GM19397 (cell line): ENCODE measurements around the gene SCLY.

ENCODE experiments used
- ATAC-seq: cut with Tn5 transposase; IDR thresholded peaks from one replicate; pipeline ENCODE4 v1.9.1; 2021; ENCODE audit warnings: mild to moderate bottlenecking, moderate library complexity; ENCODE audit not compliant: unreplicated experiment

The SCLY gene

DNA sequence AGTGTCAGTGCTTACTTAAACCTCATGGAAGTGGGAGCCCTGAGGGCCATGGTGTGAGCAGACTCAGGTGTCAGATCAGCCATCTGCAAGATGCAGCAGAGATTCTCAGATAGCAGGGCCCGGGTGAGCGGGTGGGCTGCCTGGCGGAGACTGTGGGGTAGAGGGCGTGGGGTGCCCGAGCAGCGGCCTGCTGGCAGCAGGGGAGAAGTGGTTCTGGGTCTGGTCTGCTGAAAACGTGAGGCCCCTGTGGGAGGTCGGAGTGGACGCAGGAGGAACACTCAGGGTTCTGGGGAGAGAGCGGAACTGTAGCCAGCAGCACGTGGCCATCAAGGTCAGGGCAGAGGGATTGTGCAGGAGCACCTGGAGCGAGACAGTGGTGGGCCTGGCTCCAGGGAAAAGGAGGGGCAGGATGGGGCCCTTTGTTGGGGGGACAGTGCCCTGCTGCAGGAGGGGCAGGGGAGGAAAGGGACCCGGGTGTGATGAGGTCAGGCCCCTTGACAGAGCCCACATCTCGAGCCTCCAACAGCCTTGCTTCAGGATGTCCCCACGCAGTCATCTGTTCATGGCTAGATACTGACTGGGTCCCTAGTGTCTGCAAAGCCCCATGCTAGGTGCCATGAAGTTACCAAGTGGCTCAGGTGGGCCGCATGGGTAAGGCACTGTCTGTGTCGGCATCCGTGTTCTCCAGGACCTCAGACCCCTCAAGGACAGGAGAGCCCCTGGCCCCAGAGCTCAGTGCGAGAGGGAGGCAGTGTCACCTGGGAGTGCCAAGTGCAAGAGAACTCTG lies 36.6 kb downstream of the SCLY start:
- no peak for ATAC-seq

DNA sequence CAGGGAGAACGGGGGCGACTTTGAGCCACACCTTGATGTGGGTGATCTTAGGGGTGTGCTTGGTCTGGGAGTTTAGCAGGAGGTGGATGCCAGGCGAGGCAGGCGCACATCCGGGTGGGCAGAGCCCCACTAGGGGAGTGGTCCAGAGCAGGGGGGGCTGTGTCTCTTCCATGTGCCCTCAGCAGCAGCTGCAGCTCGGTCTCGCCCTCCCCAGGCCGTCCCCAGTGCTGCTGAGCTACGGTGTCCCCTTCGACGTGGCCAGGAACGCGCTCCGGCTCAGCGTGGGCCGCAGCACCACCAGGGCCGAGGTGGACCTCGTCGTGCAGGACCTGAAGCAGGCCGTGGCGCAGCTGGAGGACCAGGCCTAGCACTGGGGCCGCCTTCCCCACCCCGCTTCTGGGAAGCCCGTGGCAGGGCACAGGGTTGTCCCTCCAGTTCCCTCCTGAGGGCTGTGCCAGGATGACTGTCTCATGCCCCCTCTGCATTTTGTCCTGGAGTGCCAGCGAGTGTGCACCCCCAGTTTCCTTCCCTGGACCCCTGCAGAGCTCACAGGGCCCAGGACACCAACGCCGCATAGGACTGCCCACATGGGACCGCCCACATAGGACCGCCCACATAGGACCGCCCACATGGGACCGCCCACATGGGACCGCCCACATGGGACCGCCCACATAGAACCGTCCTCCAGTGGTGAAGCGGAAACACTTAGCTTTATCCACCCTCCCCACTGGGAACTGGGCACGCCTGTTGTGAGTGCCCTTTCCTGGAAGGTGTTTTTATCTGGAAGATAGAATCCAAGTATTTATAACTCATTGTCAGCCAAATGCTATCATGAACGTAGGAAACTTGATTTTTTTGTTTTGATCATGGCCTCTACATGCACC lies 37.4 kb downstream of the SCLY start:
- no peak for ATAC-seq

DNA sequence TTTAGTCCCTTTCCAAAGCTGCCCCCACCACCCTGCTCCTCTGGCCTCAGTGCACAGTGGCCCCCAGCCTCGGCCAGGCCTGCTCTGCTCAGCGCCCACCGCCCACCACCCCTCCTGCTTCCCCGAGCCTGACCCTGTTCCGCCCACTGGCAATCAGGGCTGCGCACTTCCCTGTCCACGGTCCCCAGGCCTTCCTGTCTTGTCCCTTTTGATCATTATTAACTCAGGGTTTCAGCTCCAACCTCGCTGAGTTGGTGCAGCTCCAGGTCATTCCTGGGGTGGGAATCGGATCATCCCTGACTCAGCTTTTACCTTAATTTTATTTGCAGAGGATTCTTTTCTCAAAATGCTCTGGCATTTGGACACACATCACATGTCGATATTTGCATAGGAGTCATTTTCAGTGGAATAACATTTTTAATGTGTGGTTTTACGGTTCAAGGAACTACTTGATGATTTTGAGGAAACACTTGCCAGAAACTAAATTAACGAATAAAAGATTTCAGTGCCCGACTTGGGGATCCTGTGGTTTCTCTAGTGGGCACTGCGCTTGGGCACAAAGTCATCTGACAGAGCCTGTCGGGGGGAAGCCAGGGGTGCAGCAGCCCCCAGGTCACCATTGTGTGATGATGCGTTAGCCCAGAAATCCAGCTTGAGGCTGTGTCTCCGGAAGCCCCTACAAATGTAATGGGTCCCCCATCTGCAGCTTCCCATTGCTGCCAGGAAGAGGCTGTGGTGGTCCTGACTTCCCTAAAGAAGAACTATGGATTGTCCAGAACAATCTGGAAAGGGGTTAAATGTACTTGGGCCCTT lies 38.3 kb downstream of the SCLY start:
- no peak for ATAC-seq

DNA sequence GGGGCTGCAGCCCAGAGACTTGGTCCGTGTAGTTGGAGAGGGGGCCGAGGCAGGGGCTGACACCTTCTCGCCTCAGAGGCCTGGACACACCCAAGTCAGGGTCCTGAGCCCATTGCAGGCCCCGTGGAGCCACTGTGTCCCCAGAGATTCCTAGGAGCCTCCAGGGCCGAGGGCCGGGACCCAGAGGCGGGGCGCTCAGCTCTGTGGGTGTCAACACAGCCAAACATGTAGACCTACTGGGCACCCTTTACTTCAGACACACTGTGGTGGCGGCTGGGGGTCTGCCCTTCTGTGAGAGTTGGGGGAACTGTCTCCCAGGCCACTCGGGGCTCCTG lies 38.9 kb downstream of the SCLY start:
- ATAC-seq = no peak

DNA sequence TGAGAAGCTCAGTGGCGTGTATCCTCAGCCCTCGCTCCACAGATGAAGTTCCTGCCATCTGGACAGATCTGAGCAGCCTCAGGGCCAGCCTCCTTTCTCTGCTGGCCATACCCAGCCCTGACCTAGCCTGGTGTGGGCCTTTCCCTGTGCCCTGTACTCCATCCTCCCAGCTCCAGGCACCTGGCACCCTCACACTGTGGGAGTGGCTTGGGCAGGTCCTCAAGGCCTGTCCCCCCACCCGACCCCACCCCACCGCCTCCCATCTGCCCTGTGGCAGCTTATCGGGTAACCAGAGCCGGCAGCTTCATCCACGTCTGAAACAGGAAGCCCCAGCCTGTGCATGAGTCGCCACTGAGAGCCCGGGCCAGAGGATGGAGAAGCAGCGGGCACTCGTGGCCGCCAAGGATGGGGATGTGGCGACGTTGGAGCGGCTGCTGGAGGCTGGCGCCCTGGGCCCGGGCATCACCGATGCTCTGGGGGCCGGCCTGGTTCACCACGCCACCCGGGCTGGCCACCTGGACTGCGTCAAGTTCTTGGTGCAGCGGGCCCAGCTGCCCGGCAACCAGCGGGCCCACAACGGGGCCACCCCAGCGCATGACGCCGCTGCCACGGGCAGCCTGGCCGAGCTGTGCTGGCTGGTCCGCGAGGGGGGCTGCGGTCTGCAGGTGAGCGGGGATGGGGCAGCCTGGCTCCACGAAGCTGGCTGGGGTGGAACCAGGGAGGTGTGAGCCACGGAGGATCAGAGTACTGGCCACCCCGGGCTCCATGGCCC lies 39.4 kb downstream of the SCLY start, which contains the start of gene ESPNL:
Gene ESPNL, plus strand, starts transcription at position 292 of the 772 bp plus-strand sequence. Its CDS starts 80 bp downstream, at position 372.
- ATAC-seq = no peak

DNA sequence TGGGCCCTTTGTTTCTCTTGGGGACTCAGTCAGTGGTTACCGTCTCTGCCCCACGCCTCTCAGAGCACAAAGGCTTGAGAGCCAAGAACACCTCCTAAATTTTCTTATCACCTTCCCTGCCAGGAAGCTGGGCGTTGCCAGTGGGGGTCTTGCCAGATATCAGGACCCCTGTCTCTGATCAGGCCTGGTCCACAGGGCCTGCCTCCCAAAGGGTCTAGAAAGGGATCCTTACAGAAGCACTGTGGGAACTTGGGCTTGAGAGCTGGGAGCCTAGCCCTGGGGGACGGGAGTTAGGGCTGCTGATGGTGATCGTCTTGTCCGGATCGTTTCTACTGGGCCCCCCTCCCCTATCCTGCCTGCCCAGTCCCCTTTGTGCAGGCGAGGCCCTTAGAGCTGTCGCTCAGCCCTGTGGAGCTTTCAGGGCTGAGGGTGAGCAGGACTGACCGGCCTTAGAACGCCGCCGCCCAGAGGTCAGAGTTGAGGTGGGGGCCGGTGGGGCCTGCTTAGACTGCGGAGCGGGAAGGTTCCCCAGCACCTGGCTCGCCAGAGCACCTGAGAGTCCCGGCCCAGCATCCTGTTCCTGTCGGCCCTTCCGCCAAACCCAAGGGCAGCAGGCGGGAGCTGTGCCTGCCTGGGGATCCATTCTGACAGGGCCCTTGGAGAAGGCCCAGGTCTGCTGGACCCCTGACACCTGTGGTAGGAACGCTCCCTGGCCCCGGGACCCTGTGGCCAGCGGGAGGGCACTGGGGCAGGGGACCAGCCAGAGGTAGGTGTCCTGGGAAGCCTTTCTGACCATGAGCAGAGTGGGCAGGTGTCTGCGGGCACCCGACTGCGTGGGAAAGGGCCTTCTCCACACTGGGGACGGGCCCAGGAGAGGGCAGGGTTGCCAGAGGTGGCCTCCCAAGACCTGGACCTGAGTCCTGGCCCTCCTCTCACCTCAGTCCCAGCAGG lies 40.3 kb downstream of the SCLY start:
- ATAC-seq = no peak

DNA sequence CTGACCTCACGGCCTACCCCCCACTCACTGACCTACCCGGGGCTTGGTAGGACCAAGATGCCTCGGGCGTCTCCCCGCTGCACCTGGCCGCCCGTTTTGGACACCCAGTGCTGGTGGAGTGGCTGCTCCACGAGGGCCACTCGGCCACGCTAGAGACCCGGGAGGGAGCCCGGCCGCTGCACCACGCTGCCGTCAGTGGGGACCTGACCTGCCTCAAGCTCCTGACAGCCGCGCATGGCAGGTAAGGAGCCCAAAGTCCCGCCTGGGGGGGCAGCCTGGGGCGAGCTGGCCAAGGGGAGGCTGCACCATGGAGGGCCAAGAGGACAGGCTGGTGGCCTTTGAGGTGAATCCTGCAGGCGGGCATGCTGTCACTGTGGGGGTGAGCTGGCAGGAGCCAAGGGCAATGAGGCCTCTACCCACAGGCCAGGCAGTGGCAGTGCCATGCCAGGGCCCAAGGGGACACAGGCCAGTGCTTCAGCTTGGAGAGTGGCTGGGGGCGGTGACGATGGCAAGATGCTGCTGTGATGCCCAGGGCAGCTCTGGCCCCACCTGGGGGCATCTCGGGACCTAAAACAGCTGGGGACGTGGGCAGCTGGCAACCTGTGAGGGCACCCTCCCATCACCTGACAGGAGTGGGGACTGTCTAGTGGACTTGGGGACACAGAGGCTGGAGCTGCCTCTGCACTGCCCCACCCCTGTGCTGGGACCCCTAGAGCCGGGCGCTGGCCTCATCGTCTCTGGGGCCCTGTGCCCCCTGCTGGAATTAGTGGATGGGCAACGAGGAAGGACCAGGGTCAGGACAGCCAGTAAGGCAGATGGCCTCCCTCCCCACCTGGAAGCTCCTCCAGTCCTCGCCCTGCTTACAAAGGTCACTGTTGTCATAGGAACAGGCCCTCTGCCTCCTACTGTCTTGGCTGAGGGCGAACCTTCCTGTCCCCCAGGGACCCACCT lies 41.4 kb downstream of the SCLY start:
- ATAC-seq = no peak

DNA sequence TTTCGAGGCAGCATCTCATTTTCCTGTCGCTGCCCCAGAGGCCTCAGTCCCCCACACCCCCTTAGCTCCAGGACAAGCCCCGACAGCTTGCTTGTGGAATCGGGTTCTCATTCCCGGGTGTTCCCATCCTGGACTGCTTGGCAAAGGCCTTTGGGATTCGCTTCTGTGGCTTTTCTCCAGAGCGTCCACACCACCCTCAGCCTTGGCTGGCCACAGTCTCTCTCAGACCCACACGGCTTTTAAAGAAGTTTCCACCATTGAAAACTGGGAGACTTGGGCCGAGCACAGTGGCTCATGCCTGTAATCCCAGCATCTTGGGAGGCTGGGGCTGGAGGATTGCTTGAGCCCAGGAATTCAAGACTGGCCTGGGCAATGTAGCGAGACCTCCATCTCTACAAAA lies 42.1 kb downstream of the SCLY start:
- no peak for ATAC-seq

DNA sequence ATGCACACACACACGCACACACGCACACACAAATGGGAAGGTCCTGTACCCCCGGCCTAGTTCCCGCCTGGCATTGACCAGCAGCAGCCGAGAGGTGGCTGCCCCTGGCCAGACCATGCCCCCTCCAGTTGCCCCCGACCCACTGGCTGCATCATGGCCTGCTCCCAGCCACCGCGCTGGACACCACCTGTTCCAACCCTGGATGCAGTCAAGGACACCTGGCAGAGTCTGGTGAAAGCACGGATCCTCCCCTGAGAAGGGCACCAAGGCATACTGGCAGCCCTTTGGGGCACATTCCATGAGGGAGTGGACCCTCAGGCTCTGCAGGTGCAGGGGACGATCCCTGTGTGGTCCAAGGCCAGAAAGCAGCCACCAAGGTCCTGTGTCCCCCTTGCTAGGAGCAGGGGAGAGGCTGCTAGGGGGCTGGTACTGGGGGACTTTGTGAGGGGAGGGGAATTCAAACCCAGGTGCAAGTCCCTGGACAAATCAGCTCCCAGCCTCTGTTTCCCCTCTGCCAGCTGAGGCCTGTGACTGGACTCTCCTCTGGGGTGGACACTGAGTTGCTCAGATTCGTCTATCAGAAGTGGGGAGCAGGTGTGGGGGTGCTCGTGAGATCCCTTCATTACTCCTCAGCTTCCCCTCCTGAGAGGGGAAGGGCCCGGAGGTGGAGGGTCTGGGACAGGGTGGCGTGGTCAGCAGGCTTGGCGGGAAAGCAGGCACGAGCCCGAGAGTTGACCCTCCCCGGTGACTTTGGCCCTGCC lies 42.8 kb downstream of the SCLY start:
- ATAC-seq = no peak

DNA sequence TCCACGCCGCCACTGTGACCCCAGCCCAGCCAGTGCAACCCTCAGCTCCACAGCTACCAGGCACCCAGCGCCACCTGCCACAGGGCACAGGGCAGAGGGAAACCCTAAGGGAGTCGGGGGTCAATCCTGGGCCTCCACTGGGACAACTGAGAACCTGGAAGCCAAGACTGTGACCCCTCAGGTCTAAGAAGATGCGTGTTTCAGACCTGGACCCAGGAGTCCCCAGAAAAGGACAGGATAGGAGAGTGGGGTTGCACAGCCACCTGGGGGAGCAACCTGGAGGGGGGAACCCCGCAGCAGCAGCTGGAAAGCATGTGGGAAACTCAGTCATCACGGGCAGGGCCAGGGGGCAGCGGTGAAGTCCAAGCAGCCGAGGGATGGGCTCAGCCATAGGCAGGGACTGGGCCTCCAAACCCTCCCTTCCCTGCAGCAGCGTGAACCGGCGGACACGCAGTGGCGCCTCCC lies 43.5 kb downstream of the SCLY start:
- ATAC-seq = no peak

DNA sequence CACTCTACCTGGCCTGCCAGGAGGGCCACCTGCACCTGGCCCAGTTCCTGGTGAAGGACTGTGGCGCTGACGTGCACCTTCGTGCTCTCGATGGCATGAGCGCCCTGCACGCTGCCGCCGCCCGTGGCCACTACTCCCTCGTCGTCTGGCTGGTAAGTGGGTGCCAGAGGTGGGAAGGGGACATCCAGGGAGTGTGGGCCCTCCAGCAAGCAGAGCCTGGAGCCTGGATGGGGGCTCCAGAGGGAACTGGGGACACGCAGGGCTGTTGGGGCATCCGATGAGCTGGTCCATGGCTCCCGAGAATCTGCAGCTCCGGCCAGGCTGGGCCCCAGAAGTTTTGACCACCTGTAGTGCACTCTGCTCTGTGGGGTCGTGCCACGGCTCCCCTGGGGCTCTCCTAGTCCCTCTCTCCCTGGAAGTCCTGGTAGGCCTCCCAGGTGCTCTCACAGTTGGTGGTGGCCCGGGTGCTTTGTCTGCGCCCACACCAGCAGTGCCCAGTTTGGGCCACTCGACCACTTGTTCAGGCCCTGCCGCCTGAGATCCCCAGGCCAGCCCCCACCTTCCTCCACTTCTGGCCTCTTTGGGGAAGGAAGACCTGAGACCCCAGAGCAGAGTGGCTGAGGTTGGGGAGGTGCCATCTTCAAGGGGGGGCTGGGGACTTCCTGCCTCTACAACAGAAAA lies 44.0 kb downstream of the SCLY start:
- no peak for ATAC-seq

DNA sequence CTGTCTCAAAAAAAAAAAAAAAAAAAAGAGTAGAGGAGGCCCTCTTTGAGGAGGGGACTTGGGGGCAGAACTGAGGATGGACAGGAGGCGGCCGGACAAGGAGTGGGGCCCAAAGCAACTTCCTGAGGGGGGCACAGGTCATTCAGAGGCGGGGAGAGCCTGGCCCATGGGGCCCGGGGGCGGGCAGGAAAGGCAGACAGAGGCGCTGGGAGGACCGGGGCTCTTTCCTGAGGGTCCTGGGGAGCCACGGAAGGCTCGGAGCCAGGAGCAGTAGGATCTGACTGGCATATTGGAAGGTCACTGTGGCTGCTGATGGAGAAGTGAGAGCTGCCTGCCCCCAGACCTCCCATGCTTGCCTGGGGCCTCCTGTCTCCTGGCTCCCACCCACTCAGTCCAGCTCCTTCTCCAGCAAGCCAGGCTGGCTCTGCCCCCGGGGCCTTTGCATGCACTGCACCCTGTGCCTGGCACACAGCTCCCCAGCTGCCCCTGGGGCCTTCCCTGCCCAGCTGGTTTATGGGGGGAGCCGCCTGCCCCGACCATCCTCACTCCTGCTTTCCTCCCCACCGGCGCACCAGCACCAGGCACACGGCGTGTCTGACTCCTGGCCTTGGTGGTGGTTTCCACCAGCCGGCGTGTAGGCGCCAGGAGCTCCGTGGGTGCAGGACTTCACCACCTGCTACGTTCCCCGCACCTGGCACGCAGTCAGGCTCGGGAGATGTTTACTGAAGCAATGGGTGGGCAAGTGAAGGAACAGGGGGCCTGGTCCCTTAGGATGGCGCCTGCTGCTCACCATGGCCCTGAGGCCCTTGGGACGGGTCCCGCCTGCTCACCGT lies 44.9 kb downstream of the SCLY start:
- ATAC-seq = no peak

DNA sequence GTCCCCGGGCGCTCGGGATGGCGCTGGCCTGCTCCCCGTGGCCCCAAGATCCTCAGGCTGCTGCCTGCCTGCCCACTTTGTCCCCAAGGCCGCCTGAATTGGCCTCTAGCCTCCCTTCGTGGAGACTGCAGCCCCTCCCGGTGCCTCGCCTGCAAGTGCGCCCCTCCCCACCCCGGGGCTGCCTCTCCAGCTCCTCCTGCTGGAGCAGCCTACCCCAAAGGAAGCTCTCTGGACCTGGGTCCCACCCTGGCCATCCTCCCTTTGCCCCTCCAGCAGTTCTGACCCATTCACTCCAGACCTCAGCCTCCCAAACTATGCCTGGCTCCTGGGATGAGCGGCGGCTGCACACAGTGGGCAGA lies 45.5 kb downstream of the SCLY start:
- no peak for ATAC-seq

DNA sequence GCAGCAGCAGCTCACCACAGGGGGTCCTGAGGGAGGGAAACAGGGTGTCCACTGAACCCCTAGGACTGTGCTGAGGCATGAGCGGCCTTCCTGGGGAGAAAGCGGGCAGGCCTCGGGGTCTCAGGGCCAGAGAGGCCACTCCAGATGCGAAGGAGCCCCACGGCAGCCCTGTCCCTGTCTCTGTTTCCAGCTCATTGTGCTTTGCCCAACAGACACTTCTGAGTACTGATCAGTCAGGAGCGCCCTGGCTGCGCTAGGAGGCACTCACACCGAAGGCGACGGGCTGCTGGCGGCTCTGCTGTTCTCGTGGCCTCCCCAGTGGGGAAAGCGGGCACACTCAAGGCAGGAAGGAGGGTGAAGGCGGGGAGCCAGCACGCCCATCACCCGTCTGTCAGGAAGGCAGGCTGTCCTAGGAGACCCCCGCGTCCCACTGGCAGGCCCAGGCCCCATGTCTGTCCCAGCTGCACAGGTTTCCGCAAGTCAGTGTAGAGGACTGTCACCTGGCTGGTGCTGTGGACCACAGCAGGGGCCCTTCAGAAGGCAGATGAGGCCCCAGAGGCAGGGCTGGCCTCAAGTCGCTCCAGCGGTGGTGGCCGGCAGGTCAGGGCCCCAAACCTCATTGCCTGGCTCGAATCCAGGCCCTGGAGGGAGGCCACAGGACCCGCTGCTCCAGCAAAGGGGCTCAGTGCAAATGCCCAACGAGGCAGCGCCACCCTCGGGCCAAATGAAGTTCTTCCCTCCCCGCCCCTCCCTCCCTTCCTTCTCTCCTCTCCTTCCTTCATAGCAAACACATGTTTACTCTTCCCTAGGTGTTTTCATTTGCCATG lies 46.1 kb downstream of the SCLY start:
- ATAC-seq = no peak
